Renal cortex interstitium (tissue), 11 donors: ENCODE results near the gene IL18RAP. TPM values are rescaled to one million over a fixed set of nuclear protein-coding genes. Genes with fewer than 3 reads are reported as not detected.

ENCODE experiments used
- DNase-seq, 11 donors: peaks; one replicate each; pipeline ENCODE4 v3.0.0-alpha.2; 2013; ENCODE audit warnings: low read depth in 9 of 11, low spot score in 4 of 11; ENCODE audit errors: extremely low read depth in 1 of 11
- polyA plus RNA-seq, 3 donors: library from polyadenylated mRNA; unstranded; fragments of 120-200 nt; gene quantifications; one replicate each; pipeline ENCODE4 v1.2.1, GENCODE V29; 2013; ENCODE audit not compliant: insufficient read length in 3 of 3

Gene IL18RAP
- polyA plus RNA-seq, 3 donors, result 0.23 to 0.48 (median 0.27) TPM

DNA sequence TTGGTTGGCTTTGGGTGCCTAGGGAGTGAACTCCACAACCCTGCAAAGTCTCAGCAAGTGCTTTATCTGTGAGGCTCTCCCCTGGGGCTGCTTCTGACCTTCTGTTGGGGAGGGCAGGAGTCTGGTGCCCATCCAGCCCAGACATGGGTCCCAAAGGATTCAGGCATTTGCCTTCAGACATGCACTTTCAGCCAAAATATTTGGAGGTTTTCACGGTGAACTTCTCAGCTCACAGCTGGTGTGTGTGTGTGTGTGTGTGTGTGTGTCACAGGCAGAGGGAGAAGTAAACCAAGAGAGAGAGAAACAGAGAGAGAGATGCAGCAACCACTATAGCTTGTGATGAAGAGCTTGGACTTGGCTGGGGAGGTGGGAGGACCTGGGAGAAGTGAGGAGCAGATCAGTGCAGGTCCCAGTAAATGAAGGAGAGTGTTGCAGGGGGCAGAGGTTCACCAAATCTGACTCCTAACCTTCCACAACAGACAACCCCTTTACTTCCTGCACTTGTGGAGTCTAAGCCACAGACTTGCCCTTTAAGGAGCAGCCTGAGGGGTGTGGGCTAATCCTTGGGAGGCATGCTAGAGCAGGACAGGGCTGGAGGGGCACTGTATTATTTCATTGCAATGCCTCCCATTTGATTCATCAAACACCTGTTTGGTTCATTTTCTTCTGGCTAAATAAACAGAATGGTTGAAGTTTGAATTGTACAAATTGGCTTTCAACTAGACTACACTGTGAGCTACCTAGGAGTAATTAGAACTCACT, 64.2 kb downstream of the IL18RAP start:
- no peak for DNase-seq

GRCh38 chr2:102487761-102488462, 65.0 kb downstream of the IL18RAP start:
- peak in 6 of 11 donors; percentile 1 to 21 (median 11) for DNase-seq

DNA sequence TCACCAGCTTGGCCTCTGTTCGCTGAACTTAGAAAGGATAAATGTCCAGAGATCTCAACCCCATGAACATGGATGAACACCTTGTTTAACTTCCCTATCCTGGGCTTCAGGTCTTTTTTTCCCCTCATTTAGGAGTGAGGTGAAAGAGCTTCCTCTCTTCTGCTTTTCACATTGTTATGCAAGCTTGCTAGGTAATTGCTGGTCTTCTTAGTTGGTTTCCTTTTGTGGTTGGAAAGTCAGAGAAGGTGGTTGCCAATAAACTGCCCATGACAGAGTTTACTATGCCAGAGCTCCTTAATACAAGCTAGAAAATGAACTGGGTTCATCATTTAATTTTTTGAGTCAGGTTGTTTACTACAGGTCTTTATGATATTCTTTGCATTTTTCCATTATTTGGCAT, 66.7 kb downstream of the IL18RAP start:
- DNase-seq, result no peak

GRCh38 chr2:102492006-102492405, 69.0 kb downstream of the IL18RAP start:
- DNase-seq, result no peak

DNA sequence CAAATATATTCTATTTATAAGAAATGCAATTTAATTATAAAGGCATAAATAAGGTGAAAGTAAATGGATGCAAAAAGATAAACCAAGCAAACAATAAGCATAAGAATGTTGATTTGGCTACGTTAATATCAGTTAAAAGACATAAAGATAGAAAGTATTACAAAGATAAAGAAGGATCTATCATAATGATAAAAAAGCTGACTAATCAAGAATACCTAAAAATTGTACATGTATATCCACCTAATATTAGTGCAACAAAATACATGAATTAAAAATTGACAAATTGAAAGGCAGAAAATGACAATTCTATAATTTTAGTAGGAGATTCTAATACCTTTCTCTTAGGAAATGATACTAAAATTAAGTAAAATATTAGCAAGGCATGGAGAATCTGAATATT, 71.6 kb downstream of the IL18RAP start:
- DNase-seq, result no peak

GRCh38 chr2:102498414-102498813, 75.5 kb downstream of the IL18RAP start:
- no peak for DNase-seq

DNA sequence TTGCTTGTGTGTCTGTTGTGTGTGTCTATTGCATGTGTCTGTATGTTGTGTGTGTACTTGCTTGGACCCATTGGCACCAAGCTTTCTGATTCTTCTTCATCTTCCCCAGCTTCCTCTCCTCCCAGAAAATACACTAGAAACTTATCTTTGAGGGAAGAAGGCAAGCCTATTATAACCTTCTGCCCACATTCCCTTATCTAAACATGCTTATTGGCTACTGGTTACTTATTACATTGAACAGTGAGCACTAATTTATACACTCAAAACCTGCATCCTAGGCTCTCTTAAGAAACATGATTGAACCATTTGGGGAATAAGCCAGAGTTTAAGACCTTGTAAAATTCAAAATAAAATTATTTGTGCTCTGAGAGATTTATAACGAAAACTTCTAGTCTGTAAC, 76.6 kb downstream of the IL18RAP start:
- no peak for DNase-seq

Other genes with a start within 250 kb of the IL18RAP start
- gene IL1RL2, start 236.1 kb upstream of the IL18RAP start, polyA plus RNA-seq, result 1 to 10 TPM; 1.1 to 2.0 (median 1.4) TPM
- under 1 TPM; 0.11 to 1.00 (median 0.42) TPM for gene IL1RL1, start 111.6 kb upstream of the IL18RAP start, polyA plus RNA-seq
- 1 to 10 TPM; 1.8 to 2.9 (median 2.2) TPM for gene IL18R1, start 67.4 kb upstream of the IL18RAP start, polyA plus RNA-seq
- gene SLC9A4, start 50.1 kb downstream of the IL18RAP start, polyA plus RNA-seq, result 1 to 10 TPM; 5.4 to 8.2 (median 5.9) TPM
- 1 to 10 TPM; 4.6 to 7.5 (median 4.7) TPM for gene SLC9A2, start 196.4 kb downstream of the IL18RAP start, polyA plus RNA-seq